Epithelial cell of esophagus (primary cell): ENCODE data around the gene ESPL1.

ENCODE experiments used
- DNase-seq: peaks from one replicate; pipeline ENCODE4 v3.0.0; 2010; ENCODE audit warnings: low read depth
- H3K4me3 ChIP-seq: 2 replicates; pipeline ENCODE4 v1.5.1; 2011; ENCODE audit warnings: mild to moderate bottlenecking, low read length, control low read depth
- CTCF ChIP-seq: IDR thresholded peaks from 2 replicates; pipeline ENCODE4 v1.5.1; 2011; ENCODE audit warnings: low read depth, mild to moderate bottlenecking, low read length, control low read depth, inconsistent platforms; ENCODE audit not compliant: insufficient read depth; ENCODE audit errors: missing control alignments

Gene ESPL1

GRCh38 chr12:53279283-53279869, 11.3 kb downstream of the ESPL1 start:
- H3K4me3 ChIP-seq, result no peak overlapping the region
- DNase-seq, result no peak

GRCh38 chr12:53279888-53280498, 11.9 kb downstream of the ESPL1 start:
- peak; percentile 62 for DNase-seq
- TF ChIP-seq CTCF, result no peak
- H3K4me3 ChIP-seq, result no peak overlapping the region

More at GRCh38 chr12:53279283-53279869, 11.3 kb downstream of the ESPL1 start:
- no peak for TF ChIP-seq CTCF

GRCh38 chr12:53286448-53286847, 18.3 kb downstream of the ESPL1 start:
- no peak for DNase-seq
- no peak overlapping the region for H3K4me3 ChIP-seq

GRCh38 chr12:53287741-53288216, 19.7 kb downstream of the ESPL1 start:
- peak; percentile 71 for DNase-seq
- TF ChIP-seq CTCF, result peak; percentile 84
- H3K4me3 ChIP-seq, result no peak overlapping the region

More at GRCh38 chr12:53286448-53286847, 18.3 kb downstream of the ESPL1 start:
- TF ChIP-seq CTCF, result no peak

- DNase-seq, result no peak
- H3K4me3 ChIP-seq, result no peak overlapping the region
- no peak for TF ChIP-seq CTCF
Observed at GRCh38 chr12:53288322-53288721, 20.2 kb downstream of the ESPL1 start.

GRCh38 chr12:53289891-53290290, 21.8 kb downstream of the ESPL1 start:
- H3K4me3 ChIP-seq, result no peak overlapping the region
- DNase-seq, result no peak
- no peak for TF ChIP-seq CTCF

- H3K4me3 ChIP-seq, result no peak overlapping the region
- no peak for TF ChIP-seq CTCF
- no peak for DNase-seq
Observed at GRCh38 chr12:53290661-53291060, 22.6 kb downstream of the ESPL1 start.
